Measurements from ENCODE around the gene ZSWIM4. TPM values are rescaled to one million over a fixed set of nuclear protein-coding genes. Genes with fewer than 3 reads are reported as not detected.

The ZSWIM4 gene
- total RNA-seq, 1 donor from 2014 or later = 8.5 TPM

DNA sequence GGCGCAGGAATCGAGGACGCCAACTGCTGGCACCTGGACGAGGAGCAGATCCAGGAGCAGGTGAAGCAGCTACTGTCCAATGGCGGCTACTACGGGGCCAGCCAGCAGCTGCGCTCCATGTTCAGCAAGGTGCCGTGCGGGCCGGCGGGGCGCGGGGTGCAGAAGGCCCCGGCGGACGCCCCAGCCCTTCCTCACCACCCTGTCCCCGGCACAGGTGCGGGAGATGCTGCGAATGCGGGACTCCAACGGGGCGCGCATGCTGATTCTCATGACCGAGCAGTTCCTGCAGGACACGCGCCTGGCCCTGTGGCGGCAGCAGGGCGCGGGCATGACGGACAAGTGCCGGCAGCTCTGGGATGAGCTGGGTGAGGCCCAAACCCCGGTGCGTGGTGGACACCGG is 13.6 kb downstream of the ZSWIM4 start:
- DNase-seq (ENCODE audit: low read depth in 2 of 2) = no peak

DNA sequence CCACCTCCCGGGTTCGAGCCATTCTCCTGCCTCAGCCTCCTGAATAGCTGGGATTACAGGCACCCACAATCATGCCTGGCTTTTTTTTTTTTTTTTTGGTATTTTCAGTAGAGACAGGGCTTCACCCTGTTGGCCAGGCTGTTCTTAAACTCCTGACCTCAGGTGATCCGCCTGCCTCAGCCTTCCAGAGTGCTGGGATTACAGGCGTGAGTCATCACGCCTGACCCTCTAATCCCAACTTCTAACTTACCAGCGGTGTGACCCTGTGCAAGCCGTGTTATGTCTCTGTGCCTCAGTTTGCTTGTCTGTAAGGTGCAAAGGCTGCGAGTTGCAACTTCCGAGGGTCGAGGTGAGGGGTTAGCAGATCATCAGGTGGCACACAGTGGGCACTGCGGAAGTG is 17.3 kb downstream of the ZSWIM4 start:
- no peak for DNase-seq (ENCODE audit: low read depth in 2 of 2)

DNA sequence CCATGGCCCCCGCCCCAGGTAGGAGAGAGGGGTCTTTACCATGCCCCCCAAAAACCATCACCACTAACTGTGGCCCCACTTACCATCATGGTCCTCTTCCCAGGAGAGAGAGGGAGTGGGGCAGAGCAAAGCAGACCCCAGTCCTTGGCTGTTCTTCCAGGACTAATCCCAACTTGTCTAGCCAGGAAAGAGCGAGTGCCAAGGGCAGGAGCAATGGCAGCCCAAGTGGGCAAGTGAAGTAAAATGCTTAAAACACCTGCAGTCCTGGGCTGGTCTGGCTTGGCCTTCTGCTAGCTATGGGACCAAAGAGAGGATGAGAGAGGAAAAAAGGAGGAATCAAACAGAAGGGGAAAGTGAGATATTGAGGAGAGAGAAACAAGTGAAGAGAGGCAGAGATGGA is 17.9 kb downstream of the ZSWIM4 start:
- no peak for DNase-seq (ENCODE audit: low read depth in 2 of 2)

DNA sequence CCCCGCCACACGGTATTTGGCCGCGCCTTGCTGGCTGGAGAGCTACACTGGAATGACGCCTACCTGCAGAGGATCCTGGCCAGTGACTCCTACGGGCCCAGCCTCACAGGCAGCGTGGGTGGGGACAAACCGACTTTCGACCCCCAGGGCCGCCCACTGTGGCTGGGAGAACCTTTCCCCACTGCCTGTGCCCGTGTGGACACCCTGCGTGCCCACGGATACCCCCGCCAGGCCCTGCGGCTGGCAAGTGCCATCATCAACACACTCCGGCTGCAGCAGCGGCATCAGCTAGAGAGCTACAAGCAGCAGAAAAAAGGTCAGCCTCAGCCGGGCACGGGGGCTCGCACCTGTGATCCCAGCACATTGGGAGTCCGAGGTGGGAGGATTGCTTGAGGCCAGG is 19.3 kb downstream of the ZSWIM4 start:
- DNase-seq (ENCODE audit: low read depth in 2 of 2) = no peak

DNA sequence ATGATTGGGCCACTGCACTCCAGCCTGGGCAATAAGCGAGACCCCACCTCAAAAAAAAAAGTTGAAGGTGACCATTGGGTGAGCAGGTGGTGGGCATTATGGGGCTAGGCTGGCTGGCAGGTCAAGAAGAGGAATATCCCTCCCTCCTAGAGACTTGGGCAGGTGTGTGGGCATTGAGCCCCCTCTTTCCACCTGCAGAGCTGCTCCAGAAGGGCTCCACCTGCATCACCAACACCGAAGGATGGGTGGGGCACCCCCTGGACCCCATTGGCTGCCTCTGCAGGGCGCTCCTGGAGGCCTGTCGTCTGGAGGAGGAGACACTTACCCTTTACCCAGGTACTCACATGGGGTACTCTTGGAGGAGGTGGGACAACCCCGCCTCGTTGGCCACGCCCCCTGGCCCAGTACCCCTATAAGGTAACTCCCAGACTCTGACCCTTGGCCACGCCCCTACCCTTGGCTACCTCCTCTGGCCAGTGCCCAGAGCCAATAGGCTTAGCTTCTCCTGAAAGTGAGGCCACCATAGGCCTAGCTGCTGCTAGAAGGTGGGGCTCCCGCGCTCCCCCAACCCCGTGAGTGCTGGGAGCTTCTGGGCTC is 21.9 kb downstream of the ZSWIM4 start:
- DNase-seq (ENCODE audit: low read depth in 2 of 2) = no peak

DNA sequence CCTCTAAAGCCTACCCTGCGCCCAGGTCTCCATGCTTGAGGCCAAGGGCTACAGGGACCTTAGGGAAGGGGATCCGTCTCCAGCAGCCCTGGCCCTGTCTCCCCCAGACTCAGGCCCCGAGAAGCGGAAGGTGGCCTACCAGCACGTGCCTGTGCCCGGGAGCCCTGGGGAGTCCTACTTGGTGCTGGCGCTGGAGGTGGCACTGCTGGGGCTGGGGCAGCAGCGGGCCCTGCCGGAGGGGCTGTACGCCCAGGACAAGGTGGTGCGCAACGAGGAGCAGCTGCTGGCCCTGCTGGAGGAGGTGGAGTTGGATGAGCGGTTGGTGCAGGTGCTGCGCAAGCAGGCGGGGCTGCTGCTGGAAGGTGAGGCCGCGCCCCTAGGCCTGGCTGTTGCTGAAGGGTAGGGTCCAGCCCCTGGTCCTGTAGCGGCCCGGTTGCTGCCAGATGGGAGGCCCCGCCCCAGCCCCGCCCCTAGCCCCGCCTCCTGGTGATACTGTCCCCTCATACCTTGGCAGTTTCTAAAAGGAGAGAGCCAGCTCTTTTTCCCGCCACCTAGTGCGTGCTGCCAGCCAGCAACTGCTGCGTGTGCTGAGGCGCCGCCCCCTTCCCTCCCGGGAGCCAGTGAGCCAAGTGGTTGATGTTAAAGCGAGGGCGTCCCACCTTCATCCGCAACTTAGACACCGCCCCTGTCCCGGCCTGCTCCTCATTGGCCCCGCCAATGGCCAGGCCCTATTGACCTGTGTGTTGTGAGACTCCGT is 22.6 kb downstream of the ZSWIM4 start:
- DNase-seq (ENCODE audit: low read depth in 2 of 2) = no peak

DNA sequence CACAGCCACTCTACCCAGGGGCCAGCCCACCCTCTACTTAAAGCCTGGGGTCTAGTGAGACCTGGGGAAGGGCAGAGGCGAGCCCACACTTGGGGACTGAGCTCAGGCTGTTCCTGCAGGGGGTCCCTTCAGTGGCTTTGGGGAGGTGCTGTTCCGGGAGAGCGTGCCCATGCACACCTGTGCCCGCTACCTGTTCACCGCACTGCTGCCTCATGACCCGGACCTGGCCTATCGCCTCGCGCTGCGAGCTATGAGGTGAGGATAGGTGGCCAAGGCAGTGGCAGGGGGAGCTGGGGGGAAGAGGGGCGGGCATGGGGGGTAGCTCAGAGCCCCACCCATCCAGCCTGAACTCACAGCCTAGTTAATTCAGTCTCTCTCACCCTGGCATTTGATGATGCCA is 24.0 kb downstream of the ZSWIM4 start:
- DNase-seq (ENCODE audit: low read depth in 2 of 2) = no peak

DNA sequence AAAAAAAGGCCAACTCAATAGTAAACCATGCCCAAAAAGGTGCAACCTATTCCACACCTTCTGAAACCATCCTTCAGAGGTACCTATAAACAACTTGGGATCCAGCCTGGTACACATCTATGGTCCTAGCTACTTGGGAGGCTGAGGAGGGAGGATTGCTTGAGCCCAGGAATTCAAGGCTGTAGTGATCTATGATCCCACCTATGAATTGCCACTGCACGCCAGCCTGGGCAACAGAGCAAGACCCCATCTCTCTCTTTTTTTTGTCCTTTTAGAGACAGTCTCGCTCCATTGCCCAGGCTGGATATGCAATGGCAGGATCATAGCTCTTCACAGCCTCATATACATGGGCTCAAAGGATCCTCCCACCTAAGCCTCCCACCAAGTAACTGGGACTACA is 26.0 kb downstream of the ZSWIM4 start:
- DNase-seq (ENCODE audit: low read depth in 2 of 2) = no peak

DNA sequence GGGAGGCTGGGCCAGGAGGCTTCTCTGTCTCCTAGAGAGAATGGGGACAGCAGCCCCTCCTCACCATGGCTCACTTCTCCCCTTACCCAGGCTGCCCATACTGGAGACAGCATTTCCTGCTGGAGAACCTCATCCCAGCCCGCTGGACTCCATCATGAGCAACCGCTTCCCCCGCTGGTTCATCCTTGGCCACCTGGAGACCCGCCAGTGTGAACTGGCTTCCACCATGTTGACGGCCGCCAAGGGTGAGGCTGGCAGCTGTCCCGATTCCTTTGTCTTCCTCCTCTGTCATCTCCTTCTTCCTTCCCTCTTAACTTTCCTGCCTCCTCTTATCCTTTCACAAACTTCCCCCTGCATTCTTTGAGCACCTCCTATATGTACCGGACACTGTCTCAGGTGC is 28.0 kb downstream of the ZSWIM4 start:
- no peak for DNase-seq (ENCODE audit: low read depth in 2 of 2)

DNA sequence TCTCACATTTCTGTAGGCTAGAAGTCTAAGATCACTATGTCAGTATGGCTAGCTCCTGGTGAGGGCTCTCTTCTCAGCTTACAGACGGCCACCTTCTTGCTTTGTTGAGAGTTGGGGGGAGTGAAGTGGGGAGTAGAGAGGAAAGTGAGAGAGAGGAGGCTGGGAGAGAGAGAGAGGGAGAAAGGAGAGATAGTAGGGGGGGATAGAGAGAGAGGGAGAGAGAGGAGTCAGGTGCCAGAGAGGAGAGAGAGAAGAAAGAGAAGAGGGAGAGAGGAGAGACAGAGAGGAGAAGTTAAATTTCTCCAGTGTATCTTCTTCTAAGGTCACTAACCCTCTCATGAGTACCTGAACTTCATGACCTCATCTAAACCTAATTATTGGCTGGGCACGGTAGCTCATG is 28.7 kb downstream of the ZSWIM4 start:
- DNase-seq (ENCODE audit: low read depth in 2 of 2) = no peak

DNA sequence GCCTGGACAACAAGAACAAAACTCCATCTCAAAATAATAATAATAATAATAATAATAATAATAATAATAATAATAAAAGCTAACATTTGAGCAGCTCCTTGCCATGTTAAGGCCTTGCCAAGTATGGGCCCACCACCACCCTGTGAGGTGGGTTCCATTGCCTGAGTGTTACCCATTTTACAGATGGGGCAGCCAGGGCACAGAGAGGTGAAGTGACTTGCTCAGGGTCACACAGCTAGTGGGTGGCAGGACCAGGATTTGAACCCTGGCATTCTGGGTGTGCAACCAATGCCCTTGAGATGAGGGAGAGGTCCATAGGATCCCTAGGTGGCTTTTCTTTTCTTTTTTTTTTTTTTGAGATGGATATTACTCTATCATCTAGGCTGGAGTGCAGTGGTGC is 29.5 kb downstream of the ZSWIM4 start:
- DNase-seq (ENCODE audit: low read depth in 2 of 2) = no peak

DNA sequence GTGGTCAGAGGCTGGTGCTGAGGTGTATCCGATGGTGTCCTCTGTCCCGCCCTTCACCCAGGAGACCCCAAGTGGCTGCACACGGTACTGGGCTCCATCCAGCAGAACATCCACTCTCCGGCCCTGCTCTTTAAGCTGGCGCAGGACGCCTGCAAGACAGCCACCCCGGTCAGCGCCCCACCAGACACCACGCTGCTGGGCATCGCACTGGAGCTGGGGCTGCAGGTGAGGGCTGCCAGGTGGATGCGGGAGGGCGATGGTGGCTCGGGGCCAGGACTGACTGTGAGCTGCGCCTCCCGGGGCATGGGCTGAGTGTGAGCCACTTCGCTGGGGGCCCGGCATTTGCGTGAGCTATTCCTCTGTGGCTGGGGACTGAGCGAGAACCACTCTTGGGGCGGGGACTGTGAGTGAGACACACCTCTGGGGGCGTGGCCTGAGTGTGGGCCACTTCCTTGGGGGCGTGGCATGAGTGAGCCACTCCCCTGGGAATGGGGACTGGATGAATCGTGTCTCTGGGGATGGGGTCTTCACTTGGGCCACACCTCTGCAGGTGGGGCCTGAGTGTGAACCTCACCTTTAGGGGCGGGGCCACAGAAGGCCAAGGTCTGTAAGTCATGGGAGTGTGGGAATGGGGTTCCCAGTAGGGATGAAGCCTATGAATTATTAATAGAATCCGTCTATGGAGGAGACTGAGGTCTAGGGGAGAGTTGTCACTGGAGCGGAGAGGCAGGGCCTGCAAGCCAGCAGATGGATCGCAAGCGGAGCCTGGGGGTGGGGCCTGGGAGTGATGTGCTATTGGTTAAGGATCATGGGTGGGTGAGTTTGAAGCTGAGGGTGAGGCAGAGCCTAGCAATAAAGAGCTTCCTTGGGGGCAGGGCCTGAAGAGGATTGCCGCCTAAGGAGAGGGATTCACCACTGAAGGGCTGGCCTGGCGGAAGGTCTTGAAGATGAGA is 30.5 kb downstream of the ZSWIM4 start:
- DNase-seq (ENCODE audit: low read depth in 2 of 2) = peak in 1 of 2 donors; percentile 32

DNA sequence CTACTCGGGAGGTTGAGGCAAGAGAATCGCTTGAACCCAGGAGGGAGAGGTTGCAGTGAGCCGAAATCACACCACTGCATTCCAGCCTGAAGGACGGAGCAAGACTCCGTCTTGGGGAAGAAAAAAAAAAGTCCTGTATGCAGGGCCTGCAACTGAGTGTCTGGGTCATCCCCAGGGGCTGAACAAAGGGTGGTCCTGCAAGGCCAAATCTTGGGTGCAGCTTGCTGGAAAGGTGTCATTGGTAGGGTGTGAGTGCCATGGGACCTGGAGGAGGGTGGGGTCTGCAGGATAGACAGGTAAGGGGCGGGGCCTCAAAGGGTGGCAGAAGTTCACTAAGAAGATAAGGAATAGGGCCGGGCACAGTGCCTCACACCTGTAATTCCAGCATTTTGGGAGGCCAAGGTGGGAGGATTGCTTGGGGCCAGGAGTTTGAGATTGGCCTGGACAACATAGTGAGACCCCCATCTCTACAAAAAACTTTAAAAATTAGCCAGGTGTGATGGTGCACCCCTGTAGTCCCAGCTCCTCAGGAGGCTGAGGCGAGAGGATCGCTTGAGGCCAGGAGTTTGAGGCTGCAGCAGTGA is 31.5 kb downstream of the ZSWIM4 start:
- no peak for DNase-seq (ENCODE audit: low read depth in 2 of 2)

DNA sequence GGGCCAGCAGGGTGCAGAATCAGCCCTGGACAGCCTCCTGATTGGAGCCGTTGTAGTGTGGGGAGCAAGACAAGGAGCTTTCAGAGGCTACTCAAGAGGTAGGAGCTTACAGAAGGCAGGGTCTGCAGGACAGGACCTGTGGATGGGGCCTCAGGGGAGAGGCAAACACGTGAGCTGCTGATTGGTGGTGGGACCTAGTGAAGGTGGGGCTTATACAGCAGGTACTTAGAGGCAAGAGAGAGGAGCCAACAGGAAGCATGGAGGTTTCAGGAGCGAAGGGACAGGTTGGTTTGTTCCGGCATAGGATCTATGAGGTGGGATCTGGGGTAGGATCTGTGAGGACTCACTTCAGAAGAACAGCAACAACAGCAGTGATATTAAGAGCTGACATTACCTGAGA is 32.4 kb downstream of the ZSWIM4 start:
- DNase-seq (ENCODE audit: low read depth in 2 of 2) = no peak

DNA sequence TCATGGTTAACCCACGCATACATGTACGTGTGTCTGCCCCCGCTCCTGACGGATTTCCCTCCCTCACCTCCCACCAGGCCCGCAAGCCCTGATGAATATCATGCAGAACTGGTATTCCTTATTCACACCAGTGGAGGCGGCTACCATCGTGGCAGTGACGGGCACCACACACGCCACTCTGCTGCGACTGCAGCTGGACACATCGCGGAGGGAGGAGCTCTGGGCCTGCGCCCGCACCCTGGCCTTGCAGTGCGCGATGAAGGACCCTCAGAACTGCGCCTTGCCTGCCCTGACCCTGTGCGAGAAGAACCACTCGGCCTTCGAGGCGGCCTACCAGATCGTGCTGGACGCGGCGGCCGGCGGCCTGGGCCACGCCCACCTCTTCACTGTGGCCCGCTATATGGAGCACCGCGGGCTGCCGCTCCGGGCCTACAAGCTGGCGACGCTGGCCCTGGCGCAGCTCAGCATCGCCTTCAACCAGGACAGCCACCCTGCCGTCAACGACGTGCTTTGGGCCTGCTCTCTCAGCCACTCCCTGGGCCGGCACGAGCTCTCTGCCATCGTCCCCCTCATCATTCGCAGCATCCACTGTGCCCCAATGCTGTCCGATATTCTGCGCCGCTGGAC is 35.0 kb downstream of the ZSWIM4 start:
- DNase-seq (ENCODE audit: low read depth in 2 of 2) = peak in 1 of 2 donors; percentile 33

DNA sequence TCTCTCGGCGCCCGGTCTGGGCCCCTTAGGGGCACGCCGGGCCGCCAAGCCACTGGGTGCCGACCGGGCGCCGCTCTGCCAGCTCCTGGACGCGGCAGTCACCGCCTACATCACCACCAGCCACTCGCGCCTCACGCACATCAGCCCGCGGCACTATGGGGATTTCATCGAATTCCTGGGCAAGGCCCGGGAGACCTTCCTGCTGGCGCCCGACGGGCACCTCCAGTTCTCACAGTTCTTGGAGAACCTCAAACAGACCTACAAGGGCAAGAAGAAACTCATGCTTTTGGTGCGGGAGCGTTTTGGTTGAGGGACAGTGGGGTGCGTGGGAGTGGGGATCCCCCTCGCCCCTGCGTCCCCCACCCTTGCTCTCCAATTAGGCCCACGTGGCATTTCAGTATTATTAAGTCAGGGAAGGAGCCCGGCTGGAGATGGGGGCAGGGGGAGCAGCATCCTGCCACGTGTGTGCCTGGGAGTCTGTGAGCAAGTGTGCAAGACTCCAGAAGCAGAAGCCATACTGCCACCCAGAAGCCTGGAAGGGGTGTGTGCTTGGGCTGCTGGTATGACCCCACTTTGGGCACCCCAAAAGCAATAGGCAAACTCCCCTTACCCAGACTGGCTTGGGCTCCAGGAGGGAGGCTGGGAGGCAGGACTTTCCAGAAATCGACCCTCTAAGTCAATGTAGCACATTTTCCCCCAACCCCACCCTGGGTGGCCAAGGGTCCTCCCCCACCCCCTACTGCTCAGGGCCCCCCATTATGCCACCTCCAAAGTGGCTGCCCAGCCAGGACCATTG is 35.7 kb downstream of the ZSWIM4 start:
- peak; percentile 51 to 59 for DNase-seq (ENCODE audit: low read depth in 2 of 2)

DNA sequence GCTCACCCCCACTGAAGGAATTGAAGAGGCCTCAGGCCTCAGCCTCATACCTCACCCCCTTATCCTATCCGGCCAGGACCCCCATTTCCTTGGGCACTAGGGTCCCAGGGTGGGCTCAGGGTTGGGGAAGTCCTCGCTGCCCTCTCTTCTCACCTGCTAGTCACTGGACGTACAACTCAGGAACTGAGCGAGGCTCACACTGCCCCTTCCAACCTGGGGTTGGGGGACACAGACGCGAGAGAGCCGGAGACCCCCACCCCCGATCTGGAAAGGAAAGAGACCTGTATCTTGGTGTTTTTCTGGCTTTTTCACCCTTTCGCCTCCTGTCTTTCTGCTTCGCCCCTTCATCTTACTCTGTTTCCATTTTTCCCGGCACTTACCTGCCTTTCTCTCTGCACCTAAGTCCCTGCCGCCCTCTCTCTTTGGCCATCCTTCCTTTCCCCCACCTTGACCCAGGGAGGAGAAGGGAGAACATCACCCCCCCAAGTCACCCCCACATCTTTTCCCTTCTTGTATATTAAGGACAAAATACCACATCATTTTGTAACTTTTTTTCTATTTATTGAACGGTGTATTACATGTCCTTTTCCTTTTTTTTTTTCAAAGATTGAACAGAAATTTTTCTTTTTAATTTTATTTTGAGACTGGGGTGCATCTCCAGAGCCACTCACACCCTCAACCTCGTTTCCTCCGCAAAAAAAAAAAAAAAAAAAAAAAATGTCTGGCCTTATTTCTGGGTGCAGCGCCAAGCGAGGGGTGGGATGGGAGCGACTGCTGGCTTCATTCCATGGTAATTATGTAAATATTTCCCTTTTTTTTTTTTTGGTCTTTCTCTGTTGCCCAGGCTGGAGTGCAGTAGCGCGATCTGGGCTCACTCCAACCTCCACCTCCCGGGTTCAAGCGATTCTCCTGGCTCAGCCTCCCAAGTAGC is 36.6 kb downstream of the ZSWIM4 start:
- DNase-seq (ENCODE audit: low read depth in 2 of 2) = peak; percentile 29 to 39

DNA sequence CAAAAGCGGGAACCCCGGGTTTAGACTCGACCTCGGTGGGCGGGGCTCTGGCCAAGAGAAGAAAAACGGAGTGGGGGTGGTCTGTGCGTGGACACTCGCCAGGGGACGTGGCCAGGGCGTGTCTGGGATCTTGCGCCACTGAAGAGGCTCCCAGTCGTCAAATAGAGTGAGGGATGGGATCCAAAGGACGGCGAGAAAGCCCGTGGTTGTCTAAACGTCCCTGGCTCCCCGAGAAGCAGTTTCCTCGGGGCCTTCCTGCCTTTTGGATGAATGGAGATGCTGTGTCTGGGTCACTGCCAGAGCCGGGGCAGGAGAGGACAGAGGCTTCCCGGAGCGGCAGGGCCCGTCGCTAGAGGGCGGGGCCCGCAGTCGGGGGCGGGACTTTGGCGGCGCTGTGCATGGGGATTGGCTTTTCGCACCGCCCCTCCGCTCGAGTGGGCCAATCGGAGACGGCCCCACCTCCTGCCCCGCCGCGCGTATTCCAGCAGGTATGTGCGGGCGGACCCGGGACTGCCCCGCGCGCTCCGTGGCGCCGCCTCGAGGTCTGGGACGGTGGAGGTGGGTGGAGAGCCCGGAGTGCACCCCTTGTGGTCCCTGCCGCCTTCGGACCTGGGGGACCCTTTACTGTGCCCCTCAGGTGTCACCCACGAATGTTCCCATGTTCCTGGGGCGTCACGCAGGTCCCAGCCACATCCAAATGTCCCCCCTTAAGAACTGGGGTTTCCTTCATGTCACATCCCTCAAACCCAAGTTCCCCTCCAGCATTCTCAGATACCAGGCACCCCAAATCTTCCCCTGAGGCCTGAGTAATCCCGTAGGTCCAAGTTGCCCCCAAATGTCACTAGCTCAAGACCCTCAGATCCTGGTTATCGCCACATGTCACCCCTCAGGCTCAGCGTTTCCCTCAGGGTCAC is 38.3 kb downstream of the ZSWIM4 start:
- peak; percentile 64 to 91 for DNase-seq (ENCODE audit: low read depth in 2 of 2)

Data from dermis microvascular lymphatic vessel endothelial cell (primary cell).